Posterior cingulate gyrus (tissue), 11 donors: Measurements from ENCODE around the gene HACD2.

ENCODE experiments used
- DNase-seq, 10 donors: peaks; one replicate each; pipeline versions ENCODE4 v3.0.0 to v3.0.0-alpha.2; 2020 to 2021; ENCODE audit warnings: mixed read lengths in 3 of 10
- intact Hi-C: fragments of 100-400 bp; cut with DNase I; formaldehyde crosslinking; loops from one replicate; pipeline ENCODE4 v1.15.1; 2023

The HACD2 gene

GRCh38 chr3:123453675-123454074 is 131.2 kb downstream of the HACD2 start:
- DNase-seq = peak in 1 of 10 donors; percentile 26
- intact Hi-C loops = loop anchor here (5.0 kb wide), 2 partner anchors 34 to 41 kb away; no protein-coding TSS in a partner anchor

- DNase-seq = no peak
- intact Hi-C loops = loop anchor here (1.0 to 5.0 kb wide), 3 partner anchors 36 to 123 kb away; no protein-coding TSS in a partner anchor
These were observed 133.7 kb downstream of the HACD2 start for GRCh38 chr3:123451186-123451585.

- DNase-seq = peak; percentile 64 to 96 (median 76)
- intact Hi-C loops = loop anchor here (1.0 to 5.0 kb wide), 3 partner anchors 37 to 103 kb away; no protein-coding TSS in a partner anchor
These were observed 134.8 kb downstream of the HACD2 start for GRCh38 chr3:123449997-123450604.

GRCh38 chr3:123449102-123449996 is 135.5 kb downstream of the HACD2 start:
- intact Hi-C loops = no loop called here
- DNase-seq = peak in 8 of 10 donors; percentile 15 to 94 (median 73)

GRCh38 chr3:123448536-123449101 is 136.2 kb downstream of the HACD2 start, which contains the start of gene ADCY5:
TSS of gene ADCY5 (minus strand) at chr3:123449090. CDS start at chr3:123448545, 545 bp downstream.
- intact Hi-C loops = no loop called here
- DNase-seq = peak in 2 of 10 donors; percentile 74 to 89

GRCh38 chr3:123447749-123448517 is 136.9 kb downstream of the HACD2 start:
- intact Hi-C loops = no loop called here
- DNase-seq = peak in 3 of 10 donors; percentile 50 to 84 (median 71)

GRCh38 chr3:123447416-123447748 is 137.5 kb downstream of the HACD2 start:
- DNase-seq = peak in 1 of 10 donors; percentile 88
- intact Hi-C loops = no loop called here

GRCh38 chr3:123446610-123447109 is 138.2 kb downstream of the HACD2 start:
- DNase-seq = peak in 2 of 10 donors; percentile 58 to 72
- intact Hi-C loops = no loop called here

GRCh38 chr3:123446210-123446609 is 138.6 kb downstream of the HACD2 start:
- peak in 2 of 10 donors; percentile 52 to 77 for DNase-seq
- intact Hi-C loops = no loop called here

GRCh38 chr3:123445702-123446101 is 139.2 kb downstream of the HACD2 start:
- DNase-seq = peak in 1 of 10 donors; percentile 41
- intact Hi-C loops = no loop called here

GRCh38 chr3:123444744-123445143 is 140.1 kb downstream of the HACD2 start:
- DNase-seq = peak in 1 of 10 donors; percentile 21
- intact Hi-C loops = no loop called here

GRCh38 chr3:123444023-123444422 is 140.8 kb downstream of the HACD2 start:
- peak in 6 of 10 donors; percentile 66 to 94 (median 79) for DNase-seq
- intact Hi-C loops = no loop called here

GRCh38 chr3:123442908-123443307 is 141.9 kb downstream of the HACD2 start:
- peak in 1 of 10 donors; percentile 80 for DNase-seq

GRCh38 chr3:123442125-123442524 is 142.7 kb downstream of the HACD2 start:
- intact Hi-C loops = no loop called here
- DNase-seq = peak in 3 of 10 donors; percentile 45 to 75 (median 53)

More at GRCh38 chr3:123442908-123443307, 141.9 kb downstream of the HACD2 start:
- intact Hi-C loops = no loop called here
